Calu3 (cell line): ENCODE data around the gene PNPLA7. TPM values are rescaled to one million over a fixed set of nuclear protein-coding genes. Genes with fewer than 3 reads are reported as not detected.
A peak's percentile ranks its signal among the peaks of the same experiment; 100 is the strongest.
"Not testable (repeated sequence)": the region's sequence is repeated elsewhere in the genome, so short reads cannot be mapped to it uniquely, and the experiment has no call there.

ENCODE experiments used
- Bru-seq: library from RNA; stranded (reverse); fragments of 400-500 nt; gene quantifications from one replicate; lab custom pipeline; 2021; lab: Mats Ljungman, UMichigan
- BruChase-seq, 2 experiments: library from RNA; stranded (reverse); fragments of 400-500 nt; gene quantifications; one replicate each; lab custom pipeline; 2021; lab: Mats Ljungman, UMichigan
- BruUV-seq: library from RNA; stranded (reverse); fragments of 400-500 nt; replicated peaks from 2 replicates; lab custom pipeline; 2021; lab: Mats Ljungman, UMichigan
- CTCF ChIA-PET: fragments of 300-600 bp; sonication (Branson Sonifier 250); formaldehyde crosslinking; loops from one replicate; lab custom pipeline; 2022; ENCODE audit warnings: antibody characterized with exemption; lab: Charles Lee
- DNase-seq: peaks from one replicate; pipeline ENCODE4 v3.0.0; 2022
- H3K27ac Mint-ChIP-seq: one replicate; pipeline ENCODE4 v1.8.0; 2022; ENCODE audit warnings: mixed read lengths; ENCODE audit not compliant: unreplicated experiment
- H3K27me3 Mint-ChIP-seq: one replicate; pipeline ENCODE4 v1.8.0; 2022; ENCODE audit warnings: mixed read lengths; ENCODE audit not compliant: unreplicated experiment
- H3K36me3 Mint-ChIP-seq: one replicate; pipeline ENCODE4 v1.8.0; 2022; ENCODE audit warnings: mild to moderate bottlenecking, moderate library complexity, mixed read lengths; ENCODE audit not compliant: insufficient read depth, unreplicated experiment
- H3K4me1 Mint-ChIP-seq: one replicate; pipeline ENCODE4 v1.8.0; 2022; ENCODE audit warnings: mild to moderate bottlenecking, low read depth, mixed read lengths; ENCODE audit not compliant: unreplicated experiment
- H3K4me3 Mint-ChIP-seq: one replicate; pipeline ENCODE4 v1.8.0; 2022; ENCODE audit warnings: mild to moderate bottlenecking, low read depth, moderate library complexity, mixed read lengths; ENCODE audit not compliant: unreplicated experiment
- H3K9me3 Mint-ChIP-seq: one replicate; pipeline ENCODE4 v1.8.0; 2022; ENCODE audit warnings: low read depth, mixed read lengths; ENCODE audit not compliant: unreplicated experiment
- intact Hi-C: fragments of 100-400 bp; cut with micrococcal nuclease; formaldehyde crosslinking; loops from one replicate; pipeline ENCODE4 v1.10.0; 2022; ENCODE audit not compliant: unreplicated experiment
- long read RNA-seq: library from polyadenylated mRNA; stranded (forward); transcript quantifications from one replicate; pipeline ENCODE4 v2.0.0, GENCODE V29; 2022
- total RNA-seq: library from RNA; stranded (reverse); gene quantifications from 2 replicates; pipeline ENCODE4 v1.2.3, GENCODE V29; 2022
- TF ChIP-seq, protein P1 (sequence below): fragments of 200-600 bp; IDR thresholded peaks from one replicate; pipeline ENCODE4 v1.8.0; 2022; ENCODE audit warnings: antibody characterized with exemption; ENCODE audit not compliant: unreplicated experiment

The PNPLA7 gene
- total RNA-seq (1.8 and 3.6 TPM in 2 replicates), Bru-seq, nascent RNA (percentile 25 among the genes with signal in this experiment), BruChase-seq, experiment 1, labeled RNA remaining after a 6-hour chase (percentile 36 among the genes with signal in this experiment), BruChase-seq, experiment 2, labeled RNA remaining after a 2-hour chase (percentile 35 among the genes with signal in this experiment)
- long read RNA-seq, partial matches to known transcripts, result 0 of 3 reads
- long read RNA-seq, other reads (novel, unspliced or antisense), result 3 of 3 reads

- Mint-ChIP-seq H3K27me3 (no peaks in the 10 kb centered on the region), H3K27ac (peak within 1 kb of the TSS; percentile 41), H3K9me3 (peaks cover 2% of the 10 kb centered on the region), H3K4me3 (peak within 1 kb of the TSS; percentile 74), H3K4me1 (no peaks in the 10 kb centered on the region), H3K36me3 (peaks cover 31% of the 10 kb centered on the region)
- intact Hi-C loops, result no loop called here
- DNase-seq, result peak; percentile 77
- BruUV-seq, result no TSS peak
- TF ChIP-seq, protein P1, sequence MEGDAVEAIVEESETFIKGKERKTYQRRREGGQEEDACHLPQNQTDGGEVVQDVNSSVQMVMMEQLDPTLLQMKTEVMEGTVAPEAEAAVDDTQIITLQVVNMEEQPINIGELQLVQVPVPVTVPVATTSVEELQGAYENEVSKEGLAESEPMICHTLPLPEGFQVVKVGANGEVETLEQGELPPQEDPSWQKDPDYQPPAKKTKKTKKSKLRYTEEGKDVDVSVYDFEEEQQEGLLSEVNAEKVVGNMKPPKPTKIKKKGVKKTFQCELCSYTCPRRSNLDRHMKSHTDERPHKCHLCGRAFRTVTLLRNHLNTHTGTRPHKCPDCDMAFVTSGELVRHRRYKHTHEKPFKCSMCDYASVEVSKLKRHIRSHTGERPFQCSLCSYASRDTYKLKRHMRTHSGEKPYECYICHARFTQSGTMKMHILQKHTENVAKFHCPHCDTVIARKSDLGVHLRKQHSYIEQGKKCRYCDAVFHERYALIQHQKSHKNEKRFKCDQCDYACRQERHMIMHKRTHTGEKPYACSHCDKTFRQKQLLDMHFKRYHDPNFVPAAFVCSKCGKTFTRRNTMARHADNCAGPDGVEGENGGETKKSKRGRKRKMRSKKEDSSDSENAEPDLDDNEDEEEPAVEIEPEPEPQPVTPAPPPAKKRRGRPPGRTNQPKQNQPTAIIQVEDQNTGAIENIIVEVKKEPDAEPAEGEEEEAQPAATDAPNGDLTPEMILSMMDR, result no peak
- CTCF ChIA-PET, result interaction anchor here (0.6 to 0.8 kb wide), 2 partner anchors 15 to 263 kb away, joined by 3 to 5 read pairs; no protein-coding TSS in a partner anchor
Observed at GRCh38 chr9:137550231-137550621, at the start of gene PNPLA7. PNPLA7 (minus strand) TSS chr9:137550402; CDS start chr9:137550197, 205 bp downstream.

DNA sequence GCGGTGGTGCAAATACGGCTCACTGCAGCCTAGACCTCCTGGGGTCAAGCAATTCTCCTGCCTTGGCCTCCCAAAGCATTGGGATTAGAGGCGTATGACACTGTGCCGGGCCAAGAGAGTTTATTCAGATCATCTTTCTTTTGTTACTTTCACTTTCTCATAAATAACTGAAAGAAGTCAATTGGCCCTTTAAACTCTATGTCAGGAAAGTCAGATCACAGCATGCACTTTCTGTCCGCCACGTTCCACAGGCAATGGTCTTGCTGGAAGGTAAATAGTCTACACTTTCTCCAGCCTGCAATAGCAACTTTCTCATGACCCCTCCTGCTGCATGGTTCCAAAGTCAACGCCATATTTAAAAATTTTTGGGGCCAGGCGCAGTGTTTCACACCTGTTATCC is 48.7 kb upstream of the PNPLA7 start:
- H3K27me3 Mint-ChIP-seq, result no peaks in the 10 kb centered on the region
- TF ChIP-seq, protein P1, result no peak
- no TSS peak for BruUV-seq
- H3K4me1 Mint-ChIP-seq, result peaks cover 20% of the 10 kb centered on the region
- intact Hi-C loops, result no loop called here
- no peak overlapping the region for H3K4me3 Mint-ChIP-seq
- H3K9me3 Mint-ChIP-seq, result no peaks in the 10 kb centered on the region
- no peak for DNase-seq
- H3K36me3 Mint-ChIP-seq, result peaks cover 10% of the 10 kb centered on the region
- CTCF ChIA-PET, result no interaction called here
- H3K27ac Mint-ChIP-seq, result no peak overlapping the region

DNA sequence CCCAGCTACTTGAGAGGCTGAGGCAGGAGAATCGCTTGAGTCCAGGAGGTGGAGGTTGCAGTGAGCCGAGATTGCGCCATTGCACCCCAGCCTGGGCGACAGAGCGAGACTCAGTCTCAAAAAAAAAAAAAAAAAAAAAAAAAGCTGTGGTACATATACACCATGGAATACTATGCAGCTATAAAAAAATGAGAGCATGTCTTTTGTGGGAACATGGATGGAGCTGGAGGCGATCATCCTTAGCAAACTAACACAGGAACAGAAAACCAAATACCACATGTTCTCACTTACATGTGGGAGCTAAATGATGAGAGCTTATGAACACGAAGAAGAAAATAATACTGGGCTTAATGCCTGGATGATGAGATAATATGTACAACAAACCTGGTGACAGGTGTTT is 46.4 kb upstream of the PNPLA7 start:
- intact Hi-C loops, H3K4me3 Mint-ChIP-seq, H3K27me3 Mint-ChIP-seq, H3K27ac Mint-ChIP-seq, DNase-seq, BruUV-seq, H3K9me3 Mint-ChIP-seq, H3K36me3 Mint-ChIP-seq, CTCF ChIA-PET: not testable (repeated sequence)
- peaks cover 11% of the 10 kb centered on the region for H3K4me1 Mint-ChIP-seq

- intact Hi-C loops, result no loop called here
- H3K9me3 Mint-ChIP-seq, result no peaks in the 10 kb centered on the region
- no peak overlapping the region for H3K4me3 Mint-ChIP-seq
- no peak overlapping the region for H3K27ac Mint-ChIP-seq
- TF ChIP-seq, protein P1, result no peak
- CTCF ChIA-PET, result no interaction called here
- no peak for DNase-seq
- H3K36me3 Mint-ChIP-seq, result peaks cover 24% of the 10 kb centered on the region
- H3K4me1 Mint-ChIP-seq, result peaks cover 4% of the 10 kb centered on the region
- no peaks in the 10 kb centered on the region for H3K27me3 Mint-ChIP-seq
- BruUV-seq, result no TSS peak
Observed at GRCh38 chr9:137593176-137593575, 43.0 kb upstream of the PNPLA7 start.

GRCh38 chr9:137592767-137593166 is 42.6 kb upstream of the PNPLA7 start:
- TF ChIP-seq, protein P1, result no peak
- no TSS peak for BruUV-seq
- CTCF ChIA-PET, result no interaction called here
- Mint-ChIP-seq H3K27me3 (no peaks in the 10 kb centered on the region), H3K36me3 (peaks cover 28% of the 10 kb centered on the region), H3K27ac (no peak overlapping the region), H3K4me1 (peaks cover 5% of the 10 kb centered on the region), H3K9me3 (no peaks in the 10 kb centered on the region), H3K4me3 (no peak overlapping the region)
- DNase-seq, result no peak
- intact Hi-C loops, result no loop called here
